ENCODE measurements around the gene TMEM167B.
"Not testable (repeated sequence)": the region's sequence is repeated elsewhere in the genome, so short reads cannot be mapped to it uniquely, and the experiment has no call there.

TMEM167B gene

GRCh38 chr1:109090196-109091077, at the start of gene TMEM167B:
TSS of gene TMEM167B (plus strand) at chr1:109090764. CDS start at chr1:109090873, 109 bp downstream.
- DNase-seq (ENCODE audit: low spot score), result peak; percentile 87

GRCh38 chr1:109040989-109041620, 49.5 kb upstream of the TMEM167B start:
- DNase-seq (ENCODE audit: low spot score), result no peak

GRCh38 chr1:109041621-109042468, 48.7 kb upstream of the TMEM167B start, which contains the start of gene WDR47:
TSS of gene WDR47 (minus strand) at chr1:109042102. CDS start at chr1:109023512, 18,590 bp downstream.
- DNase-seq (ENCODE audit: low spot score), result peak; percentile 90

- DNase-seq (ENCODE audit: low spot score), result no peak
Observed at GRCh38 chr1:109045595-109045994, 45.0 kb upstream of the TMEM167B start.

DNA sequence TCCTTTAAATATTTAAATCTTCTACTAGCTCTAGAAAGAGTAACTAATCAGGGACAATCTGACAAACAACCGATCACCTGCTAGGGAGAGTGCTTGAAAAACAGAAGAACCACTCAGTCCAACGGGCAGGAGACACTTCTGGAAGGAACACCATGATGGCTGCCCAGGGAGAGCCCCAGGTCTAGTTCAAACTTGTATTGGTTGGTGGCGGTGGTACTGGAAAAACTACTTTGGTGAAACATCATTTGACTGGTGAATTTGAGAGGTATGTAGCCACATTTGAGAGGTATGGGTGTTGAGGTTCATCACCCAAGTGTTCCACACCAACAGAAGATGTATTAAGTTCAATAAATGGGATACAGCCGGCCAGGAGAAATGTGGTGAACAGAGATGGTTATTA, 43.9 kb upstream of the TMEM167B start:
- no peak for DNase-seq (ENCODE audit: low spot score)

DNA sequence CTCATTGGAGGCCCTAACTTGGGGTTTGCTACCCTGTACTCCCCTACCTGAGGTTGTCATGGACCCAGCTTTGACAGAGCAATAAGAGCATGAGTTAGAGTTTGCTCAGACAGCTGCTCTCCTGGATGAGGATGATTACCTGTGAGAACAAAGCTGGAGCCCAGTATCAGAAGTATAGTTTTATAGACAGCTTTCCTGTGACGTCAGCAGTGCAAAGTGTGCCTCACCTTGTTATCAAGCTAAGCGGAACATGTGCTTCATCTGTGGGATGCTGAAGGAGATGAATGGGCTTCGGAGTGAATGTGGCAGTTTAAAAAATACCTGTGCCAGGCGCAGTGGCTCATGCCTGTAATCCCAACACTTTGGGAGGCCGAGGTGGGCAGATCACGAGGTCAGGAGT, 43.2 kb upstream of the TMEM167B start:
- no peak for DNase-seq (ENCODE audit: low spot score)

DNA sequence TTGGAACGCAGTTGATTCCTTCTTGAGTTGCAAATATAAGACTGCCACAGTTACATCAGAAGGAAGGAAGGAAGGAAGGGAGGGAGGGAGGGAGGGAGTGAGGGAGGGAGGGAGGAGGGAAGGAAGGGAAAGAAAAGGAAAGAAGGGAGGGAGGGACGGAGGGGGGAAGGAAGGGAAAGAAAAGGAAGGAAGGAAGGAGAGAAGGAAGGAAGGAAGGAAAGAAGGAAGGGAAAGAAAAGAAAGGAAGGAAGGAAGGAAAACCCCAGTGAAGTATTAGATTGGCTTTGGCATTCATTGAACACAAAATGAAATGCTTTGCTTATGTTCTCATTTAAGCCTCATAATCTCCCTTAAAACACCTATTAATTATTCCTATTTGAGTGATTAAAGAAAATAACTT, 42.2 kb upstream of the TMEM167B start:
- DNase-seq (ENCODE audit: low spot score), result no peak

GRCh38 chr1:109050228-109050995, 40.2 kb upstream of the TMEM167B start:
- no peak for DNase-seq (ENCODE audit: low spot score)

GRCh38 chr1:109052145-109052544, 38.4 kb upstream of the TMEM167B start:
- not testable (repeated sequence) for DNase-seq (ENCODE audit: low spot score)

GRCh38 chr1:109056064-109056463, 34.5 kb upstream of the TMEM167B start:
- no peak for DNase-seq (ENCODE audit: low spot score)

DNA sequence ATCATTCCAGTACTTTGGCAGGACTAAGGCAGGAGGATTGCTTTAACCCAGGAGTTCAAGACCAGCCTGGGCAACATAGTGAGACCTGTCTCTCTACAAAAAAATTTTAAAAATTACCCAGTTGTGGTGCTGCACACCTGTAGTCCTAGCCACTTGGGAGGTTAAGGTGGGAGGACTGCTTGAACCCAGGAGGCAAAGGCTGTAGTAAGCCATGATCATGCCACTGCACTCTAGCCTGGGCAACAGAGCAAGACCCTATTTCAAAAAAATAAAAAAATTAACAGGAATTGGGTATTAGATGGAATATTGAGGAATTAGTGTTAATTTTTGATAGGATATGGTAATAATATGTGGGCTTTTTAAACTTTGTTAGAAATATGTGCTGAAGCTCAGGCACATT, 31.5 kb upstream of the TMEM167B start:
- no peak for DNase-seq (ENCODE audit: low spot score)

DNA sequence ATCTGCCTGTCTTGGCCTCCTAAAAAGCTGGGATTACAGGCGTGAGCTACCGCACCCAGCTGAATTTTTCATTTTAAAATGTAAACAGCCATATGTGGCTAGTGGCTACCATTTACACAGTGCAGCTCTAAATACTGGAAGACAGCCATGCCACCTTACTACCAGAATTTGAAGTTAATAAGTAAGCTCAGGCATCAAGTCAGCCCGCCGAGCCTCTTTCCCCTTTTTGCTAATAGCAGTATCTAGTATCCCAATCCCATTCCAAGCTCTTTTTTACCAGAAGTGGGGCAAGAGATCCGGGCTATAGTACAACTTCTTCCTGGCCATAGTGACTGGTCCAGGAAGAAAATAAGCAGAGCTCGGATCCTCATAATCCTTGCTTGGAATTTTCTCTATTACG, 29.9 kb upstream of the TMEM167B start:
- DNase-seq (ENCODE audit: low spot score), result no peak

GRCh38 chr1:109061183-109061582, 29.4 kb upstream of the TMEM167B start:
- DNase-seq (ENCODE audit: low spot score), result no peak

DNA sequence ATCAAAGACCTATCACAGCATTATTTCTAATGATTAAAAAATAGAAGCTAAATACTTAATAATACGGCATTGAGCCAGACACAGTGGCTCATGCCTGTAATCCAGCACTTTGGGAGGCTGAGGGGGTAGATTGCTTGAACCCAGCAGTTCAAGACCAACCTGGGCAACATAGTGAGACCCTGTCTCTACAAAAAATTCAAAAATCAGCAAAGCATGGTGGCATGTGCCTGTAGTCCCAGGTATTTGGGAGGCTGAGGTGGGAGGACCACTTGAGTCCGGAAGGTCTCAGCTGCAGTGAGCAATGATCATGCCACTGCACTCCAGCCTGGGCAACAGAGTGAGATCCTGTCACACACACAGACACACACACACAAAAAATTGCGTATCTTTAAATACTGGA, 25.4 kb upstream of the TMEM167B start:
- DNase-seq (ENCODE audit: low spot score), result no peak

DNA sequence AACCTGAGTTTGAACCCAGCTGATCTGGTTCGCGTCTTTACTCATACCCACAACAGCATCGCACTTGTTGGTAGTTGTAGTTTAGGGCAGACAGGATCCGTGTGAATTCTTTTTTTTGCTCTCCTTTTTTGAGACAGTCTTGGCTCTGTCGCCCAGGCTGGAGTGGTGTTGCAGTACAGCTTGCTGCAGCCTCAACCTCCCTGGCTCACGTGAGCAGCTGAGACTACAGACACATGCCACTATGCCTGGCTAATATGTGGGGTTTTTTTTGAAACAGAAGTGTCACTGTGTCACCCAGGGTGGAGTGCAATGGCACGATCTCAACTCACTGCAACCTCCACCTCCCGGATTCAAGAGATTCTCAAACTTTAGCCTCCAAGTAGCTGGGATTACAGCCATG, 22.7 kb upstream of the TMEM167B start:
- DNase-seq (ENCODE audit: low spot score), result no peak

DNA sequence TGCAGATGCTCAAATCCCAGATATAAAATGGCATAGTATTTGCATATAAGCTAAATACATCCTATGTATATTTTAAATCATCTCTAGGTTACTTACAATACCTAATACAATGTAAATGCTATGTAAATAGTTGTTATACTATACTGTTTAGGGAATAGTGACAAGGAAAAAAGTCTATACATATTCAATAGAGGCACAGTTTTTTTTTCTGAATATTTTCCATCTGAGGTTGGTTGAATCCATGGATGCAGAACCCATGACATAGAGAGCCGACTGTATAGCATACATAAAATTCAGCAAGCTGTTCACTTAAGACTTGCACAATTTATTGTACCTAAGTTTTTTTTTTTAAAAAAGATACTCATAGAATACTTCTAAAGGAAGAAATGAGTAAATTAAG, 21.3 kb upstream of the TMEM167B start:
- no peak for DNase-seq (ENCODE audit: low spot score)

DNA sequence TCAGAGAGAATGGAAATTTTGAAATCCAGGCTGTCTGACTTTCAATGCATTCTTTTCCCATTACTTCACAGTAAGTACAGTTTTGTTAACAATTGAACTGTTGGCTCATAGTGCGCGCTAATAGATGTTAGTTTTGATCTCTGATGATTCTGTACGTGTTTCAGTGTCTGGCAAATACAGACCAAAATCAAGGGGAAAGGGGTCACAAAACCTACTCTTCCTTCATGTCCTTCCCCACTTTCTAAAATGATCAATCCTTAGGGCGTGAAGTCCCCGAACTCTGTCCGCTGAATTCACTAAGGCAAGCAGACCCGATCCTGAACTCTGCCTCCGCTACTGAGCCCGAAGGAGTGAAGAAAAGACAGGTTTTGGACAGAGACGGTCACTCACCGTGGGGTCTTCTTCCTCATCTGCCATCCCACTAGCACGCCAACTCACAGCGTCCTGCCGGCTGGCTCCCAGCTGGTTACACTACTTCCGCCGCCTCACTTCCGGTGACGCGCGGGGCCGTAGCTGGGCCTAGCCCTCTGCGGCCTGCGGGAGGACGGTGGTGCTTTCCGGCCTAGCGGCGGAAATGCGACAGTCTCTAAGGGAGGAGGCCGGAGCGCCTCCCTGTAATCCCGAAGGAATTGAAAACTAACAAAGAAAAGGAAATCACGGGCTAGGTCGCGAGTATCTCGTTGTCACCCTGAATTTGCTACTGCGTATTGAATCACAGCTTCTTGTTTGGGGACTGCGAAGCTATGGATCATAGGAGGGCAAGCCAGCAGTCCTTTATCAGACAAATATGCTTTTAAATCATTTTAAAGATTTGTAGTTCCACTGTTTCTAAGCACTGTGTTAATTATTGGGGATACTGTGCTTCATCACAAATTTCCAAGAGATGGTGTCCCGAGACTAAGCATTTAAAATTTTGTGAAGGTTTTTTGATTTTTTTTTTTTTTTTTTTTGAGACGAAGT, 14.8 kb upstream of the TMEM167B start, which contains the start of gene TAF13:
Gene TAF13 (minus strand): TSS at position 473 of the 960 bp plus-strand sequence. CDS start 56 bp downstream, at position 417.
- peak; percentile 89 for DNase-seq (ENCODE audit: low spot score)

DNA sequence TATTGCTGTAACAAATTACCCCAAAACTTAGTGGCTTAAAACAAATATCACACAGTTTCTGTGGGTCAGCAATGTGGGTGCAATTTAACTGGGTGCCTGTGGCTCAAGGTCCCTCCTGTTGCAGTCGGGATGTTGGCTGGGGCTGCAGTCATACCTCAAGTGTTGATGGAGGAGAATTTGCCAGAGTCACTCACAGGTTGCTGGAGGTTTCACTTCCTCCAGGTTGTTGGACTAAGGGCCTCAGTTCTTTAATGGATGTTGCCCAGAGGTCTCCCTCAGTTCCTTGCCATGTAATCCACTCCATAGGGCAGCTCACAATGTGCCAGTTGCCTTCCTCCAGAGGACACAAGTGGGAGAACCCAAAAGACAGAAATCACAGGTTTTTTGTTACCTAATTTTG, 12.2 kb upstream of the TMEM167B start:
- DNase-seq (ENCODE audit: low spot score), result no peak

DNA sequence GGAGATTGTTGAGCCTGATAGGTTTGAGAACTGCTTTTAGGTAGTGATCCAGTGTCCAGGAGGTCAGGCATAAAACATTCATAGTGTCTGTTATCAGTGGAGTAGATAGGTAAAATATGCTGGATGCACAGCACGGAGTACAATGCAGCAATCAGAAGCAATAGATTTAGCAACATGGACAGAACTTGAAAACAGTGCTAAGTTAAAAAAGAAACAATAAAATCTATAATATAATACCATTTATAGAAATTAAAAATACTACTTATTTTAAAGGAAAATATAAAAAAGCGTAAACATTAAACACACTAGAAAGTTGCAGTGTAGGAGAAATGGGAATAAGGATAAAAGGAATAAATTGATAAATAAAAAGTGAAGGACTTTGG, 11.3 kb upstream of the TMEM167B start:
- DNase-seq (ENCODE audit: low spot score), result no peak

- DNase-seq (ENCODE audit: low spot score), result no peak
Observed at GRCh38 chr1:109080441-109081082, 10.0 kb upstream of the TMEM167B start.

All from SW480 (cell line).